ENCODE measurements around the gene KRT12. TPM values are rescaled to one million over a fixed set of nuclear protein-coding genes. Genes with fewer than 3 reads are reported as not detected.

KRT12 gene
- total RNA-seq, 1 donor from 2014 or later, result not detected

DNA sequence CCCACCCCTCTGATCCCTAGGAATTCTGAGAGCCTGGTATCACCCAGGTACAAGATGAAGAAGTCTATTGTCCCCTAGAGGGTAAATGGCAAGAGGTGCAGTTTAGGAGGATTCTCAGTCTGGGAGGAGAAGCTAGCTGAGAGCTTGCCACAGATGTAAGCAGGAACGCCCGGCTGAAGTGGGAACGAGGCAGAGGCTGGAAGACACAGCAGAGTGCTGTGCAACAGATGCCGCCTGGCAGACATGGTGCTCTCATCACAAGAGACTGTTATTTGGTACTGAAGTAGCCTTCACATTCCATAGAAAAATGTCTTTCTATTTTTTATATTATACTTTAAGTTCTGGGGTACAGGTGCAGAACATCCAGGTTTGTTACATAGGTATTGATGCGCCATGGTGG lies 38.3 kb upstream of the KRT12 start:
- Mint-ChIP-seq H3K27me3 (no peaks in the 10 kb centered on the region), H3K9me3 (ENCODE audit: low read depth) (no peaks in the 10 kb centered on the region), H3K4me3 (ENCODE audit: low read depth) (no peak overlapping the region), H3K27ac (no peak overlapping the region), H3K36me3 (ENCODE audit: insufficient read depth) (no peaks in the 10 kb centered on the region), H3K4me1 (ENCODE audit: low read depth) (peaks cover 27% of the 10 kb centered on the region)
- TF ChIP-seq, protein P1, sequence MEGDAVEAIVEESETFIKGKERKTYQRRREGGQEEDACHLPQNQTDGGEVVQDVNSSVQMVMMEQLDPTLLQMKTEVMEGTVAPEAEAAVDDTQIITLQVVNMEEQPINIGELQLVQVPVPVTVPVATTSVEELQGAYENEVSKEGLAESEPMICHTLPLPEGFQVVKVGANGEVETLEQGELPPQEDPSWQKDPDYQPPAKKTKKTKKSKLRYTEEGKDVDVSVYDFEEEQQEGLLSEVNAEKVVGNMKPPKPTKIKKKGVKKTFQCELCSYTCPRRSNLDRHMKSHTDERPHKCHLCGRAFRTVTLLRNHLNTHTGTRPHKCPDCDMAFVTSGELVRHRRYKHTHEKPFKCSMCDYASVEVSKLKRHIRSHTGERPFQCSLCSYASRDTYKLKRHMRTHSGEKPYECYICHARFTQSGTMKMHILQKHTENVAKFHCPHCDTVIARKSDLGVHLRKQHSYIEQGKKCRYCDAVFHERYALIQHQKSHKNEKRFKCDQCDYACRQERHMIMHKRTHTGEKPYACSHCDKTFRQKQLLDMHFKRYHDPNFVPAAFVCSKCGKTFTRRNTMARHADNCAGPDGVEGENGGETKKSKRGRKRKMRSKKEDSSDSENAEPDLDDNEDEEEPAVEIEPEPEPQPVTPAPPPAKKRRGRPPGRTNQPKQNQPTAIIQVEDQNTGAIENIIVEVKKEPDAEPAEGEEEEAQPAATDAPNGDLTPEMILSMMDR (IDR thresholded peaks at IDR 0.05; ENCODE audit: unreplicated experiment), result no peak
- no peak for DNase-seq (ENCODE audit: low spot score, unreplicated experiment)

- Mint-ChIP-seq H3K9me3 (ENCODE audit: low read depth) (no peaks in the 10 kb centered on the region), H3K4me3 (ENCODE audit: low read depth) (no peak overlapping the region), H3K4me1 (ENCODE audit: low read depth) (peaks cover 25% of the 10 kb centered on the region), H3K27me3 (no peaks in the 10 kb centered on the region), H3K27ac (no peak overlapping the region), H3K36me3 (ENCODE audit: insufficient read depth) (no peaks in the 10 kb centered on the region)
- TF ChIP-seq, protein P1 (IDR thresholded peaks at IDR 0.05; ENCODE audit: unreplicated experiment), result no peak
- no peak for DNase-seq (ENCODE audit: low spot score, unreplicated experiment)
Observed at GRCh38 chr17:40903129-40903847, 36.3 kb upstream of the KRT12 start.

- TF ChIP-seq, protein P1 (IDR thresholded peaks at IDR 0.05; ENCODE audit: unreplicated experiment), result no peak
- Mint-ChIP-seq H3K27ac (no peak overlapping the region), H3K4me3 (ENCODE audit: low read depth) (no peak overlapping the region), H3K27me3 (no peaks in the 10 kb centered on the region), H3K36me3 (ENCODE audit: insufficient read depth) (no peaks in the 10 kb centered on the region), H3K4me1 (ENCODE audit: low read depth) (peaks cover 25% of the 10 kb centered on the region), H3K9me3 (ENCODE audit: low read depth) (no peaks in the 10 kb centered on the region)
- DNase-seq (ENCODE audit: low spot score, unreplicated experiment), result no peak
Observed at GRCh38 chr17:40902498-40902897, 35.5 kb upstream of the KRT12 start.

DNA sequence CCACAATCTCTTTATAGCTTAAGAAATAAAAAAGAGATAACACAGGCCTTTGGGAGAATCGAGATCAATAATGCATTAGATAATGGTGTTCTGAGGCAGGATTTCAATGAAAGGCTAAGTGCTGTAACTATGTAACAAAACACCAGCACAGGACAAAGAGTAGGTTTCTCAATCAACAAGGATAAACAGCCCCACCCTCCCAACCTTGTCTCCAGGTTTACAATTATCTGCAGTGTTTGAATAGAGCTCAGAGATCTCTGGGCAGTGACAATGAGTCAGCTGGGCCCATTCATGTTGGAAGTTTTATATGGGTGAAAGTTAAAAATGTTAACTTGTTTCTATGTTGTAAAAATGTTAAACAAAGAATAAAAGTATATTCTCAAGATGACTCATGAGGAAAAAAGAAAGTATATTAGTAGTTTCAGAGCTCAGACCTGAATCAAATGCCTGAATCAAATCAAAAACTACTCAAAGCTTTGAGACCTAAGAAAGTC lies 35.0 kb upstream of the KRT12 start:
- Mint-ChIP-seq H3K4me3 (ENCODE audit: low read depth) (no peak overlapping the region), H3K27ac (no peak overlapping the region), H3K9me3 (ENCODE audit: low read depth) (no peaks in the 10 kb centered on the region), H3K27me3 (no peaks in the 10 kb centered on the region), H3K4me1 (ENCODE audit: low read depth) (peaks cover 25% of the 10 kb centered on the region), H3K36me3 (ENCODE audit: insufficient read depth) (no peaks in the 10 kb centered on the region)
- TF ChIP-seq, protein P1 (IDR thresholded peaks at IDR 0.05; ENCODE audit: unreplicated experiment), result no peak
- no peak for DNase-seq (ENCODE audit: low spot score, unreplicated experiment)

- Mint-ChIP-seq H3K9me3 (ENCODE audit: low read depth) (no peaks in the 10 kb centered on the region), H3K4me1 (ENCODE audit: low read depth) (peaks cover 25% of the 10 kb centered on the region), H3K4me3 (ENCODE audit: low read depth) (no peak overlapping the region), H3K27ac (no peak overlapping the region), H3K27me3 (no peaks in the 10 kb centered on the region), H3K36me3 (ENCODE audit: insufficient read depth) (no peaks in the 10 kb centered on the region)
- TF ChIP-seq, protein P1 (IDR thresholded peaks at IDR 0.05; ENCODE audit: unreplicated experiment), result no peak
- DNase-seq (ENCODE audit: low spot score, unreplicated experiment), result no peak
Observed at GRCh38 chr17:40900809-40901356, 33.9 kb upstream of the KRT12 start.
